Measurements from ENCODE around the gene ADM. TPM values are rescaled to one million over a fixed set of nuclear protein-coding genes. Genes with fewer than 3 reads are reported as not detected.

ADM gene
- total RNA-seq, 2 experiments from 2014 or later: 43.1 to 46.9 TPM

DNA sequence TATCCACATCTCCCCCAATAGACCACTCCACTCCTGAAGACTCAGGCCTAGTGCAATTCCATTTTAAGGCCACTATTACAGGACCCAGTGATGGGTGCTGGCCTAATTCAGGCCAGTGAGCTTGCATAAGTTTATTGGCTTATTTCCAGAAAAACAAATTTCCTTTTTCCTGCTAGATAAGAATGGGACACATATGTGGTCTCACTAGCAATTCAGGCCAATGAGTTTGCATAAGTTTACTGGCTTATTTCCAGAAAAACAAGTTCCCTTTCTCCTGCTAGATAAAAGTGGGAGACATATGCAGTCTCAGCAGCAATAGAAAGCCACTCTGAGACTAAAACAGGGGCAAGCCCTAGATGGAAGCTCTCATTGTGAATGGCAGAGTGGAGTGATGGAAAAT, 22.4 kb downstream of the ADM start:
- Mint-ChIP-seq H3K4me1 (ENCODE audit: low read depth) (peaks cover 14% of the 10 kb centered on the region), H3K27me3 (peaks cover 10% of the 10 kb centered on the region), H3K9me3 (no peaks in the 10 kb centered on the region), H3K4me3 (no peak overlapping the region), H3K27ac (no peak overlapping the region), H3K36me3 (ENCODE audit: low read depth) (no peaks in the 10 kb centered on the region)
- no peak for DNase-seq
- TF ChIP-seq, protein P1, sequence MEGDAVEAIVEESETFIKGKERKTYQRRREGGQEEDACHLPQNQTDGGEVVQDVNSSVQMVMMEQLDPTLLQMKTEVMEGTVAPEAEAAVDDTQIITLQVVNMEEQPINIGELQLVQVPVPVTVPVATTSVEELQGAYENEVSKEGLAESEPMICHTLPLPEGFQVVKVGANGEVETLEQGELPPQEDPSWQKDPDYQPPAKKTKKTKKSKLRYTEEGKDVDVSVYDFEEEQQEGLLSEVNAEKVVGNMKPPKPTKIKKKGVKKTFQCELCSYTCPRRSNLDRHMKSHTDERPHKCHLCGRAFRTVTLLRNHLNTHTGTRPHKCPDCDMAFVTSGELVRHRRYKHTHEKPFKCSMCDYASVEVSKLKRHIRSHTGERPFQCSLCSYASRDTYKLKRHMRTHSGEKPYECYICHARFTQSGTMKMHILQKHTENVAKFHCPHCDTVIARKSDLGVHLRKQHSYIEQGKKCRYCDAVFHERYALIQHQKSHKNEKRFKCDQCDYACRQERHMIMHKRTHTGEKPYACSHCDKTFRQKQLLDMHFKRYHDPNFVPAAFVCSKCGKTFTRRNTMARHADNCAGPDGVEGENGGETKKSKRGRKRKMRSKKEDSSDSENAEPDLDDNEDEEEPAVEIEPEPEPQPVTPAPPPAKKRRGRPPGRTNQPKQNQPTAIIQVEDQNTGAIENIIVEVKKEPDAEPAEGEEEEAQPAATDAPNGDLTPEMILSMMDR (IDR thresholded peaks at IDR 0.05): no peak
- intact Hi-C loops (cut with micrococcal nuclease): loop anchor here (10.0 kb wide), 1 partner anchor 352 kb away; no protein-coding TSS in a partner anchor
- ATAC-seq: no peak
- POLR2A ChIA-PET: interaction anchor here (1.6 kb wide), 1 partner anchor 568 kb away, joined by 4 read pairs; no protein-coding TSS in a partner anchor
- CTCF ChIA-PET: interaction anchor here (1.0 to 5.9 kb wide), 4 partner anchors 17 to 568 kb away, joined by 3 to 37 read pairs (median 3); no protein-coding TSS in a partner anchor

DNA sequence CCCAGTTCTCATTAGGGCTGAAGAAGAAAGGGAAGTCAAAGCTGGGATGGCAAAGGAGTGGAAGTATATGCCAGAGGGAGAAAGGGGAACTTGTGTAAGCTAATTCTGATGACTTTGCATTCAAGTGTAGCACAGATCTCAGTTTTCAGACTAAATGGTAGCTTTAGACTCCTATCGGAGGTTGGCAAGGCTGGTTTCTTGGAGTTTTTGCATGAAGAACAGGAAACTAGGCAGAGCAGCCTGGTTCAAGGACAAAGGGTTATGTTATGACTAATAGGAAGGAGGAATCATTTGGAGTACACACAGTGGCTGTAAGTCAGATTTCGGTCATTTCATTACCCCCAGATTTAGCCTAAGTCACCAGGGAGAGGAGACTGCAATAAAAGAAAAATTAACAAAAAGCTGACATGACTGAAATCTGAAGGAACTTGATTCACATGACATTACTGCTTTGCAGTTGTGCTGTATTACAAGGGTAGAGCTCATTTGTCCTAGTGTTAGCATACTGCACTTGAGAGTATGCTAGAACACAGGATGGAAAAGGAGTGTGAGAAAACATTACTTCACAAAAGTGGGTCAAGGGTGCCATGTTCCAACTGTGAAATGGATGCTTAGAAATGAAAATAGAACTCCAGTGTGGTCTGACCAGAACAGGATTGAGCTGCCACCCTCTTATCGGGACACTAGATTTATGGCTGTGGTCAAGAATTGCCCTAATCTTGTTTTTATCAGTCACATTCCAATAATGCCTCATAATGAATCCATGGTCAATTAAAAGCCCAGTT, 23.6 kb downstream of the ADM start:
- Mint-ChIP-seq H3K4me3 (no peak overlapping the region), H3K9me3 (no peaks in the 10 kb centered on the region), H3K27me3 (peaks cover 10% of the 10 kb centered on the region), H3K4me1 (ENCODE audit: low read depth) (peaks cover 3% of the 10 kb centered on the region), H3K36me3 (ENCODE audit: low read depth) (peaks cover 2% of the 10 kb centered on the region), H3K27ac (no peak overlapping the region)
- DNase-seq: no peak
- TF ChIP-seq, protein P1 (IDR thresholded peaks at IDR 0.05): no peak
- CTCF ChIA-PET: interaction anchor here (1.2 to 5.9 kb wide), 3 partner anchors 19 to 120 kb away, joined by 3 to 37 read pairs (median 5); no protein-coding TSS in a partner anchor
- intact Hi-C loops (cut with micrococcal nuclease): loop anchor here (10.0 kb wide), 1 partner anchor 354 kb away; no protein-coding TSS in a partner anchor
- ATAC-seq: no peak
- POLR2A ChIA-PET: interaction anchor here (0.8 to 1.2 kb wide), 3 partner anchors 11 to 21 kb away, joined by 3 to 5 read pairs (median 3); no protein-coding TSS in a partner anchor

DNA sequence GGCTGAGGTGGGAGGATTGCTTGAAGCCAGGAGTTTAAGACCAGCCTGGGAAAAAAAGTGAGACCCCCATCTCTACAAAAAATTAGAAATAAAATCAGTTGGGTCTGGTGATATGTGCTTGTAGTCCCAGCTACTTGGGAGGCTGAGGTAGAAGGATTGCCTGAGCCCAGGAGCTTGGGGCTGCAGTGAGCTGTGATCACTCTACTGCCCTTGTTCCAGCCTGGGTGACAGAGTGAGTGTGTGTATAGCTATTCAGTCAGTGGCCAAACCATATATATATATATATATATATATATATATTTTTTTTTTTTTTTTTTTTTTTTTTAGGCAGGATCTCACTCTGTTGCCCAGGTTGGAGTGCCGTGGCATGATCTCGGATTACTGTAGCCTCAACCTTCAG, 24.5 kb downstream of the ADM start:
- no peak overlapping the region for H3K27ac Mint-ChIP-seq
- ChIA-PET CTCF (interaction anchor here (1.4 kb wide), 1 partner anchor 37 kb away, joined by 5 read pairs; no protein-coding TSS in a partner anchor), POLR2A (interaction anchor here (0.8 to 1.1 kb wide), 2 partner anchors 10 to 19 kb away, joined by 3 read pairs; no protein-coding TSS in a partner anchor)
- H3K27me3 Mint-ChIP-seq: peaks cover 8% of the 10 kb centered on the region
- H3K9me3 Mint-ChIP-seq: no peaks in the 10 kb centered on the region
- H3K4me1 Mint-ChIP-seq (ENCODE audit: low read depth): peaks cover 1% of the 10 kb centered on the region
- no peak for ATAC-seq
- no peak for DNase-seq
- H3K4me3 Mint-ChIP-seq: no peak overlapping the region
- H3K36me3 Mint-ChIP-seq (ENCODE audit: low read depth): peaks cover 2% of the 10 kb centered on the region
- TF ChIP-seq, protein P1 (IDR thresholded peaks at IDR 0.05): no peak
- intact Hi-C loops (cut with micrococcal nuclease): loop anchor here (10.0 kb wide), 1 partner anchor 355 kb away; no protein-coding TSS in a partner anchor

DNA sequence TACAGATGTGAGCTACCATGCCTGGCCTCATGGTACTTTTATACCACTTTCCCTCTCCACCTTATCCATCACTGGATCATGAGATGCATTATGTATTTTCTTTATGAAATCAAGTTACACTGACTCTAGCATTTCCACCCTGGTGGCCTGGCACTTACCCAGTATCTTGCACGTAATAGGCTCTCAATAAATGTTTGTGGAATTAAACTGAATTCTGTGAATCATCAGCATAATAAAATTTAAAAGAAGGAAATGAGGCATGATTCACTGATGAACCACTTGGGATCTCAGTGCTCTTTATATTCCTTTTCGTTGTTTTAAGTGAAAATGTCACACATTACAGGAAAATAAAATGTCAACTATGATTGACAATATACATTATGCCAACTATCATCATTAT, 25.1 kb downstream of the ADM start:
- no peaks in the 10 kb centered on the region for H3K9me3 Mint-ChIP-seq
- TF ChIP-seq, protein P1 (IDR thresholded peaks at IDR 0.05): no peak
- ChIA-PET POLR2A (no interaction called here), CTCF (interaction anchor here (1.4 kb wide), 1 partner anchor 37 kb away, joined by 5 read pairs; no protein-coding TSS in a partner anchor)
- ATAC-seq (no peak), DNase-seq (no peak)
- peaks cover 9% of the 10 kb centered on the region for H3K27me3 Mint-ChIP-seq
- no peak overlapping the region for H3K4me3 Mint-ChIP-seq
- no peak overlapping the region for H3K27ac Mint-ChIP-seq
- peaks cover 1% of the 10 kb centered on the region for H3K4me1 Mint-ChIP-seq (ENCODE audit: low read depth)
- intact Hi-C loops (cut with micrococcal nuclease): loop anchor here (10.0 kb wide), 1 partner anchor 355 kb away; no protein-coding TSS in a partner anchor
- peaks cover 2% of the 10 kb centered on the region for H3K36me3 Mint-ChIP-seq (ENCODE audit: low read depth)
